A549 (cell line): ENCODE results near the gene CD3G. TPM values are rescaled to one million over a fixed set of nuclear protein-coding genes. Genes with fewer than 3 reads are reported as not detected.

ENCODE experiments used
- ATAC-seq, 2 experiments: fragments of 200-7000 bp in 1 of 2; fragments of >200 bp in 1 of 2; cut with Nextera tagmentation in 1 of 2; cut with Tn5 transposase in 1 of 2; 3 replicates each; pipeline versions ENCODE4 v1.8.0 to v1.9.1; 2018 to 2020; ENCODE audit warnings: mild to moderate bottlenecking in 1 of 2, moderate library complexity in 1 of 2
- CTCF ChIA-PET: fragments of 300-600 bp; sonication (Branson Sonifier 250); formaldehyde crosslinking; extraction: SDS; loops from one replicate; lab custom pipeline; 2021; ENCODE audit warnings: antibody characterized with exemption, inconsistent platforms; lab: Yijun Ruan, JAX
- POLR2A ChIA-PET: fragments of 350-600 bp; formaldehyde crosslinking; extraction: SDS; loops from one replicate; lab custom pipeline; 2021; ENCODE audit warnings: antibody characterized with exemption, inconsistent platforms; lab: Yijun Ruan, JAX
- DNase-seq, 2 experiments: peaks; one replicate each; pipeline versions ENCODE4 v3.0.0 to v3.0.0-alpha.2; 2011 to 2016; ENCODE audit warnings: low read depth in 1 of 2, low spot score in 1 of 2
- FAIRE-seq: peaks from 2 replicates; lab custom pipeline; 2011; peaks lifted over from hg19 to GRCh38; lab: Jason Lieb, UNC
- H3K27ac ChIP-seq, 2 experiments: fragments of >200 bp; sonication (Bioruptor Twin); formaldehyde crosslinking; 3 replicates each; pipeline ENCODE4 v1.5.1; 2016 to 2017
- H3K4me1 ChIP-seq: fragments of >200 bp; sonication (Bioruptor Twin); formaldehyde crosslinking; 3 replicates; pipeline ENCODE4 v1.6.1; 2016
- H3K4me2 ChIP-seq: fragments of >200 bp; sonication (Bioruptor Twin); formaldehyde crosslinking; 3 replicates; pipeline ENCODE4 v1.6.1; 2016
- H3K4me3 ChIP-seq: fragments of >200 bp; sonication (Bioruptor Twin); formaldehyde crosslinking; 3 replicates; pipeline ENCODE4 v1.5.1; 2016
- H3K9me3 ChIP-seq: fragments of >200 bp; sonication (Bioruptor Twin); formaldehyde crosslinking; 3 replicates; pipeline ENCODE4 v1.6.1; 2016
- CBX2 ChIP-seq: fragments of 200-600 bp; sonication (generic); IDR thresholded peaks from 2 replicates; pipeline ENCODE4 v1.6.1; 2016; ENCODE audit warnings: low read depth, mild to moderate bottlenecking, borderline replicate concordance
- CHD2 ChIP-seq: fragments of 150-350 bp; IDR thresholded peaks from 2 replicates; pipeline ENCODE4 v1.6.1; 2014; ENCODE audit warnings: low read length; ENCODE audit not compliant: partially characterized antibody
- CHD4 ChIP-seq: fragments of 200-600 bp; sonication (generic); IDR thresholded peaks from 2 replicates; pipeline ENCODE4 v1.6.1; 2016; ENCODE audit warnings: antibody characterized with exemption, mild to moderate bottlenecking, borderline replicate concordance
- EHF ChIP-seq: fragments of 250-450 bp; sonication (Bioruptor Pico); IDR thresholded peaks from 2 replicates; pipeline ENCODE4 v1.5.0; 2020; ENCODE audit warnings: mild to moderate bottlenecking
- EHMT2 ChIP-seq: fragments of 200-600 bp; sonication (generic); IDR thresholded peaks from 2 replicates; pipeline ENCODE4 v1.6.1; 2016; ENCODE audit warnings: antibody characterized with exemption, low read depth, mild to moderate bottlenecking, moderate library complexity
- HOXB13 ChIP-seq: fragments of 250-450 bp; sonication (Bioruptor Pico); IDR thresholded peaks from 2 replicates; pipeline ENCODE4 v1.5.0; 2020; ENCODE audit warnings: low read depth, mild to moderate bottlenecking, moderate library complexity
- JUN ChIP-seq, 2 experiments: fragments of >200 bp; sonication (Bioruptor Twin); formaldehyde crosslinking; IDR thresholded peaks; 2 replicates in 1 of 2; 3 replicates in 1 of 2; pipeline ENCODE4 v1.6.1; 2016 to 2017
- KDM5A ChIP-seq: fragments of 200-600 bp; sonication (generic); IDR thresholded peaks from 2 replicates; pipeline ENCODE4 v1.6.1; 2016; ENCODE audit warnings: antibody characterized with exemption, mild to moderate bottlenecking
- POLR2A ChIP-seq: IDR thresholded peaks from 2 replicates; pipeline ENCODE4 v1.6.1; 2012; ENCODE audit warnings: mild to moderate bottlenecking, low read length
- POLR2AphosphoS2 ChIP-seq: conservative IDR thresholded peaks from 2 replicates; pipeline ENCODE4 v1.6.1; 2012; ENCODE audit warnings: low read length, improper control_type of control experiment, inconsistent platforms
- RCOR1 ChIP-seq: fragments of 150-350 bp; IDR thresholded peaks from 2 replicates; pipeline ENCODE4 v1.6.1; 2014; ENCODE audit warnings: antibody characterized with exemption, low read length, low read depth
- RFX5 ChIP-seq: fragments of 450-650 bp; IDR thresholded peaks from 2 replicates; pipeline ENCODE4 v1.7.1; 2014; ENCODE audit warnings: antibody characterized with exemption, mild to moderate bottlenecking, moderate library complexity
- SMC3 ChIP-seq: fragments of >200 bp; sonication (Bioruptor Twin); formaldehyde crosslinking; IDR thresholded peaks from 3 replicates; pipeline ENCODE4 v1.6.1; 2018; ENCODE audit warnings: inconsistent platforms
- ZFP36 ChIP-seq: fragments of 450-650 bp; IDR thresholded peaks from 2 replicates; pipeline ENCODE4 v1.6.1; 2014; ENCODE audit warnings: borderline replicate concordance; ENCODE audit not compliant: partially characterized antibody
- WGBS: methylation state at CpG from one replicate; pipeline ENCODE4 v1.1.6; 2017; ENCODE audit errors: missing lambda C conversion rate; 5-methylcytosine and 5-hydroxymethylcytosine counted together
- polyA plus RNA-seq, 4 experiments: library from polyadenylated mRNA; depleted of rRNA in 3 of 4; stranded (reverse); fragments of >200 nt; fragmentation: RNase III in 1 of 4; extraction: RNeasy Plus Mini Kit Qiagen cat#74134 plus additional on column Dnase treatment in 1 of 4; gene quantifications; 2 replicates in 3 of 4; 3 replicates in 1 of 4; pipeline ENCODE4 v1.2.3, GENCODE V29; 2011 to 2017
- TF ChIP-seq, protein P1 (sequence below): fragments of >200 bp; sonication (Bioruptor Twin); formaldehyde crosslinking; IDR thresholded peaks from 3 replicates; pipeline ENCODE4 v1.5.1; 2016
- TF ChIP-seq, protein P2 (sequence below): fragments of 200-600 bp; sonication (generic); IDR thresholded peaks from 2 replicates; pipeline ENCODE4 v1.6.1; 2016; ENCODE audit warnings: antibody characterized with exemption, mild to moderate bottlenecking, moderate library complexity
- TF ChIP-seq, protein P3 (sequence below): IDR thresholded peaks from 2 replicates; pipeline ENCODE4 v1.6.1; 2012
- TF ChIP-seq, protein P4 (sequence below): fragments of >200 bp; sonication (Bioruptor Twin); formaldehyde crosslinking; IDR thresholded peaks from 3 replicates; pipeline ENCODE4 v1.6.1; 2016
- TF ChIP-seq, protein P5 (sequence below): fragments of >200 bp; sonication (Bioruptor Twin); formaldehyde crosslinking; IDR thresholded peaks from 2 replicates; pipeline ENCODE4 v1.6.1; 2016
- TF ChIP-seq, protein P6 (sequence below): fragments of 250-450 bp; sonication (Bioruptor Pico); IDR thresholded peaks from 2 replicates; pipeline ENCODE4 v1.5.0; 2021; ENCODE audit warnings: mild to moderate bottlenecking, moderate library complexity, borderline replicate concordance

CD3G gene
- polyA plus RNA-seq, 2 of the 4 experiments (the other 2 are of a cell fraction) = not detected

DNA sequence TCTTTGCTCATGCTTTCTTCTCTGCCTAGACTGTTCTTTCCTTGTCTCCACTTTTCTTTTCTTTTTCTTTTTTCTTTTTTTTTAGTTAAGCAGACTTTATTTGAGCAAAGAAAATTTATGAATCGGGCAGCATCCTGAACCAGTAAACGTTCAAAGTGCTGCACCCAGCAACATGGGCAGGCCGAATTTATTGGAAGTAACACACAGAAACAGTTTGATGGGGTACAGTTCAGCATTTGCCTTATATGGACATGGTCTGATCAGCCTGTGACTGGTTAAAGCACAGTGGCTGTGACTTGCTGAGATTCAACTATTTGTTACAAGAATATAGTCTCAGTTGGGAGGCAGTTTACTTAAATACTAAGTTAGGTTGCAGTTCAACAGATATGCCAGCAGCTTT lies 23.6 kb upstream of the CD3G start:
- ATAC-seq = no peak
- WGBS = 43% methylated on average over 3 of the region's 3 CpGs
- peaks cover 1% of the 10 kb centered on the region; the same call in 1 of the 3 replicates for H3K4me1 ChIP-seq
- DNase-seq = no peak
- H3K9me3 ChIP-seq = no peaks in the 10 kb centered on the region
- ChIA-PET CTCF (no interaction called here), POLR2A (no interaction called here)
- TF ChIP-seq, protein P1, sequence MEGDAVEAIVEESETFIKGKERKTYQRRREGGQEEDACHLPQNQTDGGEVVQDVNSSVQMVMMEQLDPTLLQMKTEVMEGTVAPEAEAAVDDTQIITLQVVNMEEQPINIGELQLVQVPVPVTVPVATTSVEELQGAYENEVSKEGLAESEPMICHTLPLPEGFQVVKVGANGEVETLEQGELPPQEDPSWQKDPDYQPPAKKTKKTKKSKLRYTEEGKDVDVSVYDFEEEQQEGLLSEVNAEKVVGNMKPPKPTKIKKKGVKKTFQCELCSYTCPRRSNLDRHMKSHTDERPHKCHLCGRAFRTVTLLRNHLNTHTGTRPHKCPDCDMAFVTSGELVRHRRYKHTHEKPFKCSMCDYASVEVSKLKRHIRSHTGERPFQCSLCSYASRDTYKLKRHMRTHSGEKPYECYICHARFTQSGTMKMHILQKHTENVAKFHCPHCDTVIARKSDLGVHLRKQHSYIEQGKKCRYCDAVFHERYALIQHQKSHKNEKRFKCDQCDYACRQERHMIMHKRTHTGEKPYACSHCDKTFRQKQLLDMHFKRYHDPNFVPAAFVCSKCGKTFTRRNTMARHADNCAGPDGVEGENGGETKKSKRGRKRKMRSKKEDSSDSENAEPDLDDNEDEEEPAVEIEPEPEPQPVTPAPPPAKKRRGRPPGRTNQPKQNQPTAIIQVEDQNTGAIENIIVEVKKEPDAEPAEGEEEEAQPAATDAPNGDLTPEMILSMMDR = no peak
- TF ChIP-seq KDM5A = no peak
- TF ChIP-seq, protein P2, sequence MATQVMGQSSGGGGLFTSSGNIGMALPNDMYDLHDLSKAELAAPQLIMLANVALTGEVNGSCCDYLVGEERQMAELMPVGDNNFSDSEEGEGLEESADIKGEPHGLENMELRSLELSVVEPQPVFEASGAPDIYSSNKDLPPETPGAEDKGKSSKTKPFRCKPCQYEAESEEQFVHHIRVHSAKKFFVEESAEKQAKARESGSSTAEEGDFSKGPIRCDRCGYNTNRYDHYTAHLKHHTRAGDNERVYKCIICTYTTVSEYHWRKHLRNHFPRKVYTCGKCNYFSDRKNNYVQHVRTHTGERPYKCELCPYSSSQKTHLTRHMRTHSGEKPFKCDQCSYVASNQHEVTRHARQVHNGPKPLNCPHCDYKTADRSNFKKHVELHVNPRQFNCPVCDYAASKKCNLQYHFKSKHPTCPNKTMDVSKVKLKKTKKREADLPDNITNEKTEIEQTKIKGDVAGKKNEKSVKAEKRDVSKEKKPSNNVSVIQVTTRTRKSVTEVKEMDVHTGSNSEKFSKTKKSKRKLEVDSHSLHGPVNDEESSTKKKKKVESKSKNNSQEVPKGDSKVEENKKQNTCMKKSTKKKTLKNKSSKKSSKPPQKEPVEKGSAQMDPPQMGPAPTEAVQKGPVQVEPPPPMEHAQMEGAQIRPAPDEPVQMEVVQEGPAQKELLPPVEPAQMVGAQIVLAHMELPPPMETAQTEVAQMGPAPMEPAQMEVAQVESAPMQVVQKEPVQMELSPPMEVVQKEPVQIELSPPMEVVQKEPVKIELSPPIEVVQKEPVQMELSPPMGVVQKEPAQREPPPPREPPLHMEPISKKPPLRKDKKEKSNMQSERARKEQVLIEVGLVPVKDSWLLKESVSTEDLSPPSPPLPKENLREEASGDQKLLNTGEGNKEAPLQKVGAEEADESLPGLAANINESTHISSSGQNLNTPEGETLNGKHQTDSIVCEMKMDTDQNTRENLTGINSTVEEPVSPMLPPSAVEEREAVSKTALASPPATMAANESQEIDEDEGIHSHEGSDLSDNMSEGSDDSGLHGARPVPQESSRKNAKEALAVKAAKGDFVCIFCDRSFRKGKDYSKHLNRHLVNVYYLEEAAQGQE = no peak
- TF ChIP-seq, protein P3, sequence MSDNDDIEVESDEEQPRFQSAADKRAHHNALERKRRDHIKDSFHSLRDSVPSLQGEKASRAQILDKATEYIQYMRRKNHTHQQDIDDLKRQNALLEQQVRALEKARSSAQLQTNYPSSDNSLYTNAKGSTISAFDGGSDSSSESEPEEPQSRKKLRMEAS = no peak
- TF ChIP-seq, protein P4, sequence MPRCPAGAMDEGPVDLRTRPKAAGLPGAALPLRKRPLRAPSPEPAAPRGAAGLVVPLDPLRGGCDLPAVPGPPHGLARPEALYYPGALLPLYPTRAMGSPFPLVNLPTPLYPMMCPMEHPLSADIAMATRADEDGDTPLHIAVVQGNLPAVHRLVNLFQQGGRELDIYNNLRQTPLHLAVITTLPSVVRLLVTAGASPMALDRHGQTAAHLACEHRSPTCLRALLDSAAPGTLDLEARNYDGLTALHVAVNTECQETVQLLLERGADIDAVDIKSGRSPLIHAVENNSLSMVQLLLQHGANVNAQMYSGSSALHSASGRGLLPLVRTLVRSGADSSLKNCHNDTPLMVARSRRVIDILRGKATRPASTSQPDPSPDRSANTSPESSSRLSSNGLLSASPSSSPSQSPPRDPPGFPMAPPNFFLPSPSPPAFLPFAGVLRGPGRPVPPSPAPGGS = no peak
- TF ChIP-seq CHD4 = no peak
- H3K4me3 ChIP-seq = no peak overlapping the region
- no peak for FAIRE-seq
- H3K27ac ChIP-seq = no peak overlapping the region
- H3K4me2 ChIP-seq = no peak overlapping the region

DNA sequence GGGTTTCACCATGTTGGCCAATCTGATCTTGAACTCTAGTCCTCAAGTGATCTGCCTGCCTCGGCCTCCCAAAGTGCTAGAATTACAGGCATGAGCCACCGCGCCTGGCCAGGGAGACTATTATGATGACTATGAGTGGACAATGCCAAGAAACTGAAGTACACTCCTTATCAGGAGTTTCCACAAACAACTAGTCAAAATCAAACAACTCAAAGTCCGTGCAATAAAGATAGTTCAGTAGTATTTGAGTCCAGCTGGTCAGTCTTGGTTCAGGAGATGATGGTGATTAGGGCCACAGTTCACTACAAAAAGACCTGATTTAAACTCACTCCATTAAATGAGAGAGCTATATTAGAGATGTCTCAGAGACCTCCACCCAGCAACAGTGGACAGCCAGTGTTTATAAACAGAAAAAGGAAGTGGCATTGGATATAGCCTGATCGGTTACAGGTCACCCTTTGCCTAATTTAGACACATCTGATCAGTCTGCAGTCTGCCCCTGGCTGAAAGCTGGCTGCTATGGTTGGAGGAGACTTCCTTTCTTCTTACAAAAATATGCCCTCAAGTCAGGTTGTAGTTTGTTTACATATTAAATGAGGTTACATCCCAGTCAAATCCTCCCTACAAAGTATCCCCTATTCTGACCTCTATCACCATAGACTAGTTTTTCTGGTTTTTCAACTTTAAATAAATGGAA lies 22.6 kb upstream of the CD3G start:
- CTCF ChIA-PET = no interaction called here
- 58% methylated on average over 5 of the region's 5 CpGs for WGBS
- no peak for TF ChIP-seq SMC3
- TF ChIP-seq, protein P5, sequence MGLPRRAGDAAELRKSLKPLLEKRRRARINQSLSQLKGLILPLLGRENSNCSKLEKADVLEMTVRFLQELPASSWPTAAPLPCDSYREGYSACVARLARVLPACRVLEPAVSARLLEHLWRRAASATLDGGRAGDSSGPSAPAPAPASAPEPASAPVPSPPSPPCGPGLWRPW = no peak
- TF ChIP-seq, protein P4 = no peak
- TF ChIP-seq CBX2 = no peak
- TF ChIP-seq, protein P6, sequence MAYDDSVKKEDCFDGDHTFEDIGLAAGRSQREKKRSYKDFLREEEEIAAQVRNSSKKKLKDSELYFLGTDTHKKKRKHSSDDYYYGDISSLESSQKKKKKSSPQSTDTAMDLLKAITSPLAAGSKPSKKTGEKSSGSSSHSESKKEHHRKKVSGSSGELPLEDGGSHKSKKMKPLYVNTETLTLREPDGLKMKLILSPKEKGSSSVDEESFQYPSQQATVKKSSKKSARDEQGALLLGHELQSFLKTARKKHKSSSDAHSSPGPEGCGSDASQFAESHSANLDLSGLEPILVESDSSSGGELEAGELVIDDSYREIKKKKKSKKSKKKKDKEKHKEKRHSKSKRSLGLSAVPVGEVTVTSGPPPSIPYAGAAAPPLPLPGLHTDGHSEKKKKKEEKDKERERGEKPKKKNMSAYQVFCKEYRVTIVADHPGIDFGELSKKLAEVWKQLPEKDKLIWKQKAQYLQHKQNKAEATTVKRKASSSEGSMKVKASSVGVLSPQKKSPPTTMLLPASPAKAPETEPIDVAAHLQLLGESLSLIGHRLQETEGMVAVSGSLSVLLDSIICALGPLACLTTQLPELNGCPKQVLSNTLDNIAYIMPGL (CRISPR knock-in tag) = no peak
- TF ChIP-seq POLR2A = no peak
- TF ChIP-seq HOXB13 (CRISPR knock-in tag) = no peak
- no peak for TF ChIP-seq EHF
- no peak for TF ChIP-seq POLR2AphosphoS2
- TF ChIP-seq ZFP36 = no peak
- TF ChIP-seq RCOR1 = no peak
- TF ChIP-seq CHD2 = no peak
- no peak for TF ChIP-seq EHMT2
- no peak for TF ChIP-seq JUN (IDR thresholded peaks at IDR 0.05)
- no peak for TF ChIP-seq RFX5
- H3K4me2 ChIP-seq = no peak overlapping the region
- ATAC-seq (no peak), DNase-seq (no peak), FAIRE-seq (no peak)
- no peak overlapping the region for H3K4me3 ChIP-seq
- no peaks in the 10 kb centered on the region for H3K9me3 ChIP-seq
- H3K27ac ChIP-seq = no peak overlapping the region
- POLR2A ChIA-PET = no interaction called here
- no peaks in the 10 kb centered on the region for H3K4me1 ChIP-seq
